Glutamatergic neuron (in vitro differentiated cells): ENCODE results near the gene ABCC10. TPM values are rescaled to one million over a fixed set of nuclear protein-coding genes. Genes with fewer than 3 reads are reported as not detected.

Experiments used
- DNase-seq: peaks from one replicate; pipeline ENCODE4 v3.0.0; 2022
- H3K27ac Mint-ChIP-seq: one replicate; pipeline ENCODE4 v1.8.0; 2020; ENCODE audit warnings: mild to moderate bottlenecking, mixed read lengths, inconsistent platforms; ENCODE audit not compliant: unreplicated experiment
- H3K27me3 Mint-ChIP-seq: one replicate; pipeline ENCODE4 v1.8.0; 2020; ENCODE audit warnings: mild to moderate bottlenecking, moderate library complexity, mixed read lengths, inconsistent platforms; ENCODE audit not compliant: unreplicated experiment
- H3K36me3 Mint-ChIP-seq: one replicate; pipeline ENCODE4 v1.8.0; 2020; ENCODE audit warnings: mild to moderate bottlenecking, mixed read lengths, inconsistent platforms; ENCODE audit not compliant: unreplicated experiment
- H3K4me1 Mint-ChIP-seq: one replicate; pipeline ENCODE4 v1.8.0; 2020; ENCODE audit warnings: mild to moderate bottlenecking, low read depth, mixed read lengths, inconsistent platforms; ENCODE audit not compliant: unreplicated experiment
- H3K4me3 Mint-ChIP-seq: one replicate; pipeline ENCODE4 v1.8.0; 2020; ENCODE audit warnings: mild to moderate bottlenecking, mixed read lengths, inconsistent platforms; ENCODE audit not compliant: unreplicated experiment
- H3K9me3 Mint-ChIP-seq: one replicate; pipeline ENCODE4 v1.8.0; 2020; ENCODE audit warnings: mild to moderate bottlenecking, moderate library complexity, mixed read lengths, inconsistent platforms; ENCODE audit not compliant: unreplicated experiment
- total RNA-seq: library from RNA; stranded (reverse); fragmentation: NEBNext Ultra II Directional; extraction: Animal tissue kit (Norgen Biotek cat#: 25700); gene quantifications from one replicate; pipeline ENCODE4 v1.2.1, GENCODE V29; 2021; ENCODE audit not compliant: unreplicated experiment
- TF ChIP-seq, protein P1 (sequence below): fragments of 200-600 bp; sonication (generic); IDR thresholded peaks from one replicate; pipeline ENCODE4 v1.5.0; 2021; ENCODE audit not compliant: partially characterized antibody, unreplicated experiment

Gene ABCC10
- total RNA-seq, 1 donor from 2014 or later, result 94.8 TPM

DNA sequence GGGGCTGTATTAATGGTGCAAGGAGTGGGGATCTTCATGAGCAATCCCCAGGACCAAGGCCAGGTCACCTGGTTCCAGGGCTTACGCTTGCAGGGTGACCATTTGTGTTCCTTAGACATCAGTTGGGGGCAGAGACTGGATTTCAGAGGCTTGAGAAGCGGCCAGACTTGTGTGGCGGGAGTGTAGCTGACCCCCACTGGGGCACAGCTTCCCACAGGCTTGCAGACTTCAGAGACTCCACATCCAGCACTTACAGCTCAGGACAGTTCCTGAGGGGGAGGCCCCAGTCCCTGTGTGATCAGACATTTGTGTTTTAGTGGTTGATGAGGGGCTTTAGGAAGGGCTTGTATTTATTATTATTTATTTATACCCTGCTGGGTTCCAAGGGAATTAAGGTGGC lies 65.3 kb downstream of the ABCC10 start:
- DNase-seq, result no peak
- TF ChIP-seq, protein P1, sequence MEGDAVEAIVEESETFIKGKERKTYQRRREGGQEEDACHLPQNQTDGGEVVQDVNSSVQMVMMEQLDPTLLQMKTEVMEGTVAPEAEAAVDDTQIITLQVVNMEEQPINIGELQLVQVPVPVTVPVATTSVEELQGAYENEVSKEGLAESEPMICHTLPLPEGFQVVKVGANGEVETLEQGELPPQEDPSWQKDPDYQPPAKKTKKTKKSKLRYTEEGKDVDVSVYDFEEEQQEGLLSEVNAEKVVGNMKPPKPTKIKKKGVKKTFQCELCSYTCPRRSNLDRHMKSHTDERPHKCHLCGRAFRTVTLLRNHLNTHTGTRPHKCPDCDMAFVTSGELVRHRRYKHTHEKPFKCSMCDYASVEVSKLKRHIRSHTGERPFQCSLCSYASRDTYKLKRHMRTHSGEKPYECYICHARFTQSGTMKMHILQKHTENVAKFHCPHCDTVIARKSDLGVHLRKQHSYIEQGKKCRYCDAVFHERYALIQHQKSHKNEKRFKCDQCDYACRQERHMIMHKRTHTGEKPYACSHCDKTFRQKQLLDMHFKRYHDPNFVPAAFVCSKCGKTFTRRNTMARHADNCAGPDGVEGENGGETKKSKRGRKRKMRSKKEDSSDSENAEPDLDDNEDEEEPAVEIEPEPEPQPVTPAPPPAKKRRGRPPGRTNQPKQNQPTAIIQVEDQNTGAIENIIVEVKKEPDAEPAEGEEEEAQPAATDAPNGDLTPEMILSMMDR, result no peak
- peaks cover 4% of the 10 kb centered on the region for H3K36me3 Mint-ChIP-seq
- H3K27me3 Mint-ChIP-seq, result peaks cover 10% of the 10 kb centered on the region
- H3K4me3 Mint-ChIP-seq, result no peak overlapping the region
- peaks cover 5% of the 10 kb centered on the region for H3K9me3 Mint-ChIP-seq
- H3K27ac Mint-ChIP-seq, result no peak overlapping the region
- peaks cover 38% of the 10 kb centered on the region for H3K4me1 Mint-ChIP-seq

- H3K4me1 Mint-ChIP-seq, result peaks cover 40% of the 10 kb centered on the region
- H3K27ac Mint-ChIP-seq, result no peak overlapping the region
- no peak overlapping the region for H3K4me3 Mint-ChIP-seq
- TF ChIP-seq, protein P1, result no peak
- H3K9me3 Mint-ChIP-seq, result peaks cover 3% of the 10 kb centered on the region
- peaks cover 4% of the 10 kb centered on the region for H3K36me3 Mint-ChIP-seq
- H3K27me3 Mint-ChIP-seq, result peaks cover 10% of the 10 kb centered on the region
- DNase-seq, result no peak
Measured at GRCh38 chr6:43493230-43493629, 65.9 kb downstream of the ABCC10 start.

GRCh38 chr6:43493833-43494232 lies 66.5 kb downstream of the ABCC10 start:
- TF ChIP-seq, protein P1, result no peak
- Mint-ChIP-seq H3K4me1 (peaks cover 34% of the 10 kb centered on the region), H3K36me3 (peaks cover 4% of the 10 kb centered on the region), H3K27me3 (peaks cover 10% of the 10 kb centered on the region), H3K9me3 (peaks cover 3% of the 10 kb centered on the region), H3K27ac (no peak overlapping the region), H3K4me3 (no peak overlapping the region)
- no peak for DNase-seq

DNA sequence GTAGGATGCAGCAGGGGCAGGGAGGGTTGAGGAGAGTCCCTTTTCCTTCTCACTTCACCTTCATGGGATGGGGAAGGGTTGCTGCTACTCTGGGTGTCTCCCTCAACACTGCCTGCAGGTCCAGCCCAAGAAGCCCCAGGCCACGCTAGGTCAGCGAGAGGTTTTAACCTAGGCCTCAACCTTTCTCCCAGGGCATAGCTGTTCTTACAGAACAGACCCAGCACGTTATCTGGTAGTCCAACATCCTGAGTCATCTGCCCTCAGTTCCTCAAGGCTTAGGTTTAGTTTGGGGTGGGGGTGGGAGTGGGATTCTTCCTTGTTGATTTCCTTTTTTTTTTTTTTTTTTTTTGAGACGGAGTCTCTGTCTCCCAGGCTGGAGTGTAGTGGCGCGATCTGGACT lies 67.0 kb downstream of the ABCC10 start:
- TF ChIP-seq, protein P1, result no peak
- DNase-seq, result no peak
- Mint-ChIP-seq H3K36me3 (peaks cover 4% of the 10 kb centered on the region), H3K27ac (no peak overlapping the region), H3K27me3 (peaks cover 8% of the 10 kb centered on the region), H3K9me3 (peaks cover 3% of the 10 kb centered on the region), H3K4me3 (no peak overlapping the region), H3K4me1 (peaks cover 29% of the 10 kb centered on the region)

DNA sequence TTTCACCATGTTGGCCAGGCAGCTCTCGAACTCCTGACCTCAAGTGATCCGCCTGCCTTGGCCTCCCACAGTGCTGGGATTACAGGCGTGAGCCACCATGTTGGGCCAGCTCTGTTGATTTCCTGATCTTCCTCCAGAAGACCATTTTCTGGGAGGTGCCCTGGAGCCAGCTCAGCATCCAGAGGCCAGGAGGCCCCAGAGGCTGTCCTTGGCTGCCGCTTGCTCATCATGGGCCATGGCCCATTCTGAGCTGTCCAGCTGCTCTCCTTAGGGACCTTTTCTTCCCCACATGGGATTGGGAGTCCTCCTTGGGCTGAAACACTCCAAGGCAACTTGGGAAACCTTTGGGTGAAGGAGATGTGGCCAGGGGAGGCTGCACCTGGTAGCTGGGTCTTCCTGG lies 67.4 kb downstream of the ABCC10 start:
- peaks cover 25% of the 10 kb centered on the region for H3K4me1 Mint-ChIP-seq
- H3K27ac Mint-ChIP-seq, result no peak overlapping the region
- H3K36me3 Mint-ChIP-seq, result peaks cover 4% of the 10 kb centered on the region
- peaks cover 8% of the 10 kb centered on the region for H3K27me3 Mint-ChIP-seq
- no peak overlapping the region for H3K4me3 Mint-ChIP-seq
- TF ChIP-seq, protein P1, result no peak
- peaks cover 3% of the 10 kb centered on the region for H3K9me3 Mint-ChIP-seq
- DNase-seq, result no peak
